ENCODE measurements around the gene SCAF11. TPM values are rescaled to one million over a fixed set of nuclear protein-coding genes. Genes with fewer than 3 reads are reported as not detected.

SCAF11 gene
- polyA plus RNA-seq, 1 donor from 2014 or later = 20.4 TPM

DNA sequence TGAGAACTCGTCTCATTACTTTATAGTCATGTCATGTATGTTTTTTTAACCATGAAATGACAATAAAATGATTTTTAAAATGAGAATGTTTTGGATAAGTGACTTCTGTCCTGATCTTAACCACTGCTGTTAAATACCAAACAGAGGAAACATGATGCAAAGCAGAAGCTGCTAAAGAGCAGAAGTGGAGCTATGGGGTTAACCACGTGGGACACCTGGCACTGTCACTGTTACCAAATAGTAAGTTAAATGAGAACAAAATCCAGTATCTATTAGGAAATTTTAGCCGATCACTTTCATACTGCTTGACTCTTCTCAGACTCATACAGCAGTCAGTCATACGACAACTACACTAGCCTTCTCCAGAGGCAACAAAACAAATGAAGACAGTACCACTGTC lies 82.4 kb downstream of the SCAF11 start:
- H3K9me3 ChIP-seq (ENCODE audit: low read length) = no peaks in the 10 kb centered on the region
- H3K4me3 ChIP-seq (ENCODE audit: low read length) = no peak overlapping the region
- H3K4me2 ChIP-seq (ENCODE audit: low read length) = no peak overlapping the region
- no peak overlapping the region for H3K9ac ChIP-seq (ENCODE audit: low read length)
- H2AFZ ChIP-seq (ENCODE audit: low read depth, low read length) = no peak overlapping the region
- H3K27ac ChIP-seq (ENCODE audit: low read length) = no peak overlapping the region
- no peaks in the 10 kb centered on the region for H4K20me1 ChIP-seq (ENCODE audit: insufficient read depth)
- no peaks in the 10 kb centered on the region for H3K9me2 ChIP-seq (ENCODE audit: insufficient read depth, low read length)
- no peaks in the 10 kb centered on the region for H3K79me2 ChIP-seq (replicated peaks; ENCODE audit: insufficient read depth, low read length)
- TF ChIP-seq, protein P1, sequence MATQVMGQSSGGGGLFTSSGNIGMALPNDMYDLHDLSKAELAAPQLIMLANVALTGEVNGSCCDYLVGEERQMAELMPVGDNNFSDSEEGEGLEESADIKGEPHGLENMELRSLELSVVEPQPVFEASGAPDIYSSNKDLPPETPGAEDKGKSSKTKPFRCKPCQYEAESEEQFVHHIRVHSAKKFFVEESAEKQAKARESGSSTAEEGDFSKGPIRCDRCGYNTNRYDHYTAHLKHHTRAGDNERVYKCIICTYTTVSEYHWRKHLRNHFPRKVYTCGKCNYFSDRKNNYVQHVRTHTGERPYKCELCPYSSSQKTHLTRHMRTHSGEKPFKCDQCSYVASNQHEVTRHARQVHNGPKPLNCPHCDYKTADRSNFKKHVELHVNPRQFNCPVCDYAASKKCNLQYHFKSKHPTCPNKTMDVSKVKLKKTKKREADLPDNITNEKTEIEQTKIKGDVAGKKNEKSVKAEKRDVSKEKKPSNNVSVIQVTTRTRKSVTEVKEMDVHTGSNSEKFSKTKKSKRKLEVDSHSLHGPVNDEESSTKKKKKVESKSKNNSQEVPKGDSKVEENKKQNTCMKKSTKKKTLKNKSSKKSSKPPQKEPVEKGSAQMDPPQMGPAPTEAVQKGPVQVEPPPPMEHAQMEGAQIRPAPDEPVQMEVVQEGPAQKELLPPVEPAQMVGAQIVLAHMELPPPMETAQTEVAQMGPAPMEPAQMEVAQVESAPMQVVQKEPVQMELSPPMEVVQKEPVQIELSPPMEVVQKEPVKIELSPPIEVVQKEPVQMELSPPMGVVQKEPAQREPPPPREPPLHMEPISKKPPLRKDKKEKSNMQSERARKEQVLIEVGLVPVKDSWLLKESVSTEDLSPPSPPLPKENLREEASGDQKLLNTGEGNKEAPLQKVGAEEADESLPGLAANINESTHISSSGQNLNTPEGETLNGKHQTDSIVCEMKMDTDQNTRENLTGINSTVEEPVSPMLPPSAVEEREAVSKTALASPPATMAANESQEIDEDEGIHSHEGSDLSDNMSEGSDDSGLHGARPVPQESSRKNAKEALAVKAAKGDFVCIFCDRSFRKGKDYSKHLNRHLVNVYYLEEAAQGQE (IDR thresholded peaks at IDR 0.05; ENCODE audit: borderline replicate concordance) = no peak
- TF ChIP-seq EP300 (conservative IDR thresholded peaks at IDR 0.05; ENCODE audit: poor library complexity, severe bottlenecking) (no peak), RAD21 (conservative IDR thresholded peaks at IDR 0.05) (no peak), POLR2AphosphoS5 (IDR thresholded peaks at IDR 0.05) (no peak), EZH2 (IDR thresholded peaks at IDR 0.05; ENCODE audit: borderline replicate concordance, insufficient read depth, low read length, poor library complexity, severe bottlenecking) (no peak), MXI1 (conservative IDR thresholded peaks at IDR 0.05; ENCODE audit: poor library complexity, severe bottlenecking) (no peak), SMC3 (conservative IDR thresholded peaks at IDR 0.05; ENCODE audit: poor library complexity) (no peak), TAF1 (IDR thresholded peaks at IDR 0.05; ENCODE audit: low read depth) (no peak)
- TF ChIP-seq, protein P2, sequence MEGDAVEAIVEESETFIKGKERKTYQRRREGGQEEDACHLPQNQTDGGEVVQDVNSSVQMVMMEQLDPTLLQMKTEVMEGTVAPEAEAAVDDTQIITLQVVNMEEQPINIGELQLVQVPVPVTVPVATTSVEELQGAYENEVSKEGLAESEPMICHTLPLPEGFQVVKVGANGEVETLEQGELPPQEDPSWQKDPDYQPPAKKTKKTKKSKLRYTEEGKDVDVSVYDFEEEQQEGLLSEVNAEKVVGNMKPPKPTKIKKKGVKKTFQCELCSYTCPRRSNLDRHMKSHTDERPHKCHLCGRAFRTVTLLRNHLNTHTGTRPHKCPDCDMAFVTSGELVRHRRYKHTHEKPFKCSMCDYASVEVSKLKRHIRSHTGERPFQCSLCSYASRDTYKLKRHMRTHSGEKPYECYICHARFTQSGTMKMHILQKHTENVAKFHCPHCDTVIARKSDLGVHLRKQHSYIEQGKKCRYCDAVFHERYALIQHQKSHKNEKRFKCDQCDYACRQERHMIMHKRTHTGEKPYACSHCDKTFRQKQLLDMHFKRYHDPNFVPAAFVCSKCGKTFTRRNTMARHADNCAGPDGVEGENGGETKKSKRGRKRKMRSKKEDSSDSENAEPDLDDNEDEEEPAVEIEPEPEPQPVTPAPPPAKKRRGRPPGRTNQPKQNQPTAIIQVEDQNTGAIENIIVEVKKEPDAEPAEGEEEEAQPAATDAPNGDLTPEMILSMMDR (IDR thresholded peaks at IDR 0.05; ENCODE audit: poor library complexity, severe bottlenecking) = no peak
- no peaks in the 10 kb centered on the region for H3F3A ChIP-seq (ENCODE audit: insufficient read depth, low read length, poor library complexity, severe bottlenecking)
- no peaks in the 10 kb centered on the region for H3K27me3 ChIP-seq (ENCODE audit: insufficient read depth, low read depth, low read length)
- peaks cover 6% of the 10 kb centered on the region for H3K36me3 ChIP-seq (ENCODE audit: insufficient read depth, low read length)

DNA sequence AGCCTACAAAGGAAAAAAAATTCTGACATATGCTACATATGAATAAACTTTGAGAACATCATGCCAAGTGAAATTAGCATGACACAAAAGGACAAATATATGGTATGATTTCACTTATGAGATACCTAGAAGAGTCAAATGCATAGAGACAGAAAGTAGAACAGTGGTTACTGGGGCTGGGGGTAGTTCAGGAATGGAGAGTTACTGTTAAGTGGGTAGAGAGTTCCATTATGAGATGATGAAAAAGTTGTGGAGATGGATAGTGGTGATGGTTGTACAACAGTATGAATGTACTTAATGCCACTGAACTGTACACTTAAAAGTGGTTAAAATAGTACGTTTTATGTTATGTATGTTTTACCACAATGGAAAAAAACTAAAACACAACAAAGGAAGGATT lies 92.3 kb downstream of the SCAF11 start:
- Histone ChIP-seq H3K9me2 (ENCODE audit: insufficient read depth, low read length) (no peaks in the 10 kb centered on the region), H3F3A (ENCODE audit: insufficient read depth, low read length, poor library complexity, severe bottlenecking) (no peaks in the 10 kb centered on the region), H3K4me2 (ENCODE audit: low read length) (no peak overlapping the region), H3K9me3 (ENCODE audit: low read length) (no peaks in the 10 kb centered on the region), H3K4me3 (ENCODE audit: low read length) (no peak overlapping the region), H3K27ac (ENCODE audit: low read length) (no peak overlapping the region), H2AFZ (ENCODE audit: low read depth, low read length) (no peak overlapping the region), H3K27me3 (ENCODE audit: insufficient read depth, low read depth, low read length) (no peaks in the 10 kb centered on the region), H3K9ac (ENCODE audit: low read length) (no peak overlapping the region), H4K20me1 (ENCODE audit: insufficient read depth) (no peaks in the 10 kb centered on the region), H3K79me2 (replicated peaks; ENCODE audit: insufficient read depth, low read length) (no peaks in the 10 kb centered on the region), H3K36me3 (ENCODE audit: insufficient read depth, low read length) (peaks cover 29% of the 10 kb centered on the region)
- no peak for TF ChIP-seq RAD21 (conservative IDR thresholded peaks at IDR 0.05)
- TF ChIP-seq POLR2AphosphoS5 (IDR thresholded peaks at IDR 0.05) = no peak
- TF ChIP-seq, protein P1 (IDR thresholded peaks at IDR 0.05; ENCODE audit: borderline replicate concordance) = no peak
- TF ChIP-seq, protein P2 (IDR thresholded peaks at IDR 0.05; ENCODE audit: poor library complexity, severe bottlenecking) = no peak
- TF ChIP-seq EP300 (conservative IDR thresholded peaks at IDR 0.05; ENCODE audit: poor library complexity, severe bottlenecking) = no peak

All from neural cell (in vitro differentiated cells).